ENCODE results near the gene ESRRA. TPM values are rescaled to one million over a fixed set of nuclear protein-coding genes. Genes with fewer than 3 reads are reported as not detected.
A peak's percentile ranks its signal among the peaks of the same experiment; 100 is the strongest.

Gene ESRRA
- total RNA-seq (2011; cell fraction: chromatin; rRNA removed; ENCODE audit: low replicate concordance): 59.5 and 126 TPM in 2 replicates
- total RNA-seq (2011; cell fraction: nucleolus; rRNA removed): 77.2 and 79.9 TPM in 2 replicates
- 58.7 and 66.9 TPM in 2 replicates for total RNA-seq (2011; cell fraction: nucleoplasm; rRNA removed)
- total RNA-seq (2014; rRNA removed) (89.2 and 89.7 TPM in 2 replicates), total RNA-seq (2014; rRNA removed; fragmentation: Illumina TruSeq; extraction: Trizol) (13.8 and 17.3 TPM in 2 replicates), total RNA-seq (2015; rRNA removed; fragmentation: Illumina TruSeq; extraction: Trizol) (30.3 and 31.4 TPM in 2 replicates), total RNA-seq (2021) (76.5 and 84.1 TPM in 2 replicates), polyA plus RNA-seq (2011; rRNA removed) (23.7 and 35.6 TPM in 2 replicates), polyA plus RNA-seq (2014; fragmentation: Illumina TruSeq; extraction: Trizol) (15.3 and 27.6 TPM in 2 replicates), polyA plus RNA-seq (2014; fragmentation: Nextera tagmentation; extraction: Ambion mirVana) (1 to 10 TPM in 1 of 2 experiments, under 1 TPM in 1; 0.27 to 1.0 TPM), polyA plus RNA-seq (2014; rRNA removed) (69.0 and 75.5 TPM in 2 replicates), polyA minus RNA-seq (2011; rRNA and poly(A)+ RNA removed) (12.5 and 13.5 TPM in 2 replicates), Bru-seq, nascent RNA (percentile 84 among the genes with signal in this experiment), BruChase-seq, experiment 1, labeled RNA remaining after a 2-hour chase (percentile 83 among the genes with signal in this experiment), BruChase-seq, experiment 2, labeled RNA remaining after a 6-hour chase (percentile 88 among the genes with signal in this experiment)
- 35.4 and 60.9 TPM in 2 replicates for polyA plus RNA-seq (2011; cell fraction: cytosol; rRNA removed)
- 37.9 and 54.0 TPM in 2 replicates for polyA plus RNA-seq (2011; cell fraction: nucleus; rRNA removed)
- 31.8 and 58.2 TPM in 2 replicates for polyA plus RNA-seq (2012)
- polyA minus RNA-seq (2011; cell fraction: cytosol; rRNA and poly(A)+ RNA removed): 20.4 and 30.5 TPM in 2 replicates
- polyA minus RNA-seq (2011; cell fraction: nucleus; rRNA and poly(A)+ RNA removed): 20.6 and 21.5 TPM in 2 replicates
- long read RNA-seq, experiment 1, transcript ESRRA-202 (7 exons, 2,283 nt): minor isoform, 23 of 476 reads
- long read RNA-seq, experiment 1, transcript ESRRA-201 (7 exons, 2,215 nt): major isoform, 277 of 476 reads
- long read RNA-seq, experiment 1, transcript ESRRA-203 (7 exons, 2,218 nt): minor isoform, 14 of 476 reads
- long read RNA-seq, experiment 1, partial matches to known transcripts: 68 of 476 reads
- long read RNA-seq, experiment 1, other reads (novel, unspliced or antisense): 93 of 476 reads
- long read RNA-seq, experiment 2, transcript ESRRA-201 (7 exons, 2,215 nt): major isoform, 33 of 88 reads
- long read RNA-seq, experiment 2, partial matches to known transcripts: 31 of 88 reads
- long read RNA-seq, experiment 2, other reads (novel, unspliced or antisense): 19 of 88 reads
- long read RNA-seq, experiment 3, partial matches to known transcripts: 2 of 8 reads
- long read RNA-seq, experiment 3, other reads (novel, unspliced or antisense): 4 of 8 reads

- Histone ChIP-seq H3K27me3 (ENCODE audit: control insufficient read depth in 2 of 2, insufficient read depth in 2 of 2, low read length in 2 of 2) (no peaks in the 10 kb centered on the region), H3K4me2 (ENCODE audit: insufficient read depth, low read length) (peak within 1 kb of the TSS; percentile 100), H2AFZ (ENCODE audit: low read depth, low read length) (peak within 1 kb of the TSS; percentile 93), H3K4me3 (peak within 1 kb of the TSS; percentile 93), H3K27ac (ENCODE audit: extremely low read depth, low read depth, low read length) (peak within 1 kb of the TSS; percentile 100), H3K9ac (ENCODE audit: insufficient read depth in 1 of 2, low read depth in 2 of 2, low read length in 2 of 2) (peak within 1 kb of the TSS; percentile 98 to 100), H3K9me3 (replicated peaks; ENCODE audit: control insufficient read depth, insufficient read depth, low read depth, low read length) (no peaks in the 10 kb centered on the region), H4K20me1 (replicated peaks; ENCODE audit: control insufficient read depth, insufficient read depth, low read length) (no peaks in the 10 kb centered on the region; the same call in 1 of the 2 replicates), H3K79me2 (ENCODE audit: control insufficient read depth, insufficient read depth, low read length) (peaks cover 43% of the 10 kb centered on the region), H3K4me1 (replicated peaks in 1 of 2; ENCODE audit: control insufficient read depth in 2 of 2, insufficient read depth in 2 of 2, low read length in 2 of 2) (peaks cover 32 to 46% of the 10 kb centered on the region in 2 experiments), H3K9me1 (ENCODE audit: control insufficient read depth, insufficient read depth, low read length) (peaks cover 5% of the 10 kb centered on the region), H3K36me3 (ENCODE audit: control insufficient read depth, insufficient read depth, low read length) (peaks cover 25% of the 10 kb centered on the region; the same call in 2 of the 3 replicates)
- intact Hi-C loops (cut with micrococcal nuclease): loop anchor here (2.0 to 10.0 kb wide), 4 partner anchors 34 to 470 kb away; partner anchors contain the start of genes FKBP2, MARK2 and PPP1R14B
- DNase-seq (ENCODE audit: extremely low read depth in 1 of 4, low spot score in 3 of 4) (peak; percentile 95 to 99 (median 98)), FAIRE-seq (peak; percentile 96), ATAC-seq (peak; percentile 83)
- in situ Hi-C loops (cut with MboI): no loop called here
- WGBS (ENCODE audit: insufficient coverage, low coverage, missing lambda C conversion rate): 0% methylated on average over 32 of the region's 81 CpGs
- no TSS peak for BruUV-seq (replicated peaks)
- CTCF ChIA-PET (ENCODE audit: low intra/inter-chr PET ratio): interaction anchor here (1.4 kb wide), 1 partner anchor 101 kb away, joined by 10 read pairs; no protein-coding TSS in a partner anchor
- POLR2A ChIA-PET: interaction anchor here (0.5 to 5.8 kb wide), 11 partner anchors 20 to 580 kb away, joined by 3 to 68 read pairs (median 4); partner anchors contain the start of genes BAD, FERMT3 and PPP1R14B
- TF ChIP-seq POLR2G (IDR thresholded peaks at IDR 0.05; ENCODE audit: low read depth, low read length): peak; percentile 78
- peak; percentile 15; the same call in 1 of the 2 replicates for TF ChIP-seq RB1 (IDR thresholded peaks at IDR 0.05; ENCODE audit: low read depth)
- no peak for TF ChIP-seq BRF1 (IDR thresholded peaks at IDR 0.05; ENCODE audit: borderline replicate concordance, extremely low read depth, insufficient read length)
- TF ChIP-seq E2F6 (IDR thresholded peaks at IDR 0.05; ENCODE audit: borderline replicate concordance in 1 of 2, extremely low read depth in 1 of 2, insufficient read depth in 1 of 2, insufficient read length in 1 of 2, low read depth in 1 of 2, low read length in 1 of 2, poor library complexity in 1 of 2, severe bottlenecking in 1 of 2): peak in 1 of 2 experiments; percentile 17
- TF ChIP-seq E2F3 (CRISPR knock-in tag; IDR thresholded peaks at IDR 0.05): no peak
- no peak for TF ChIP-seq JUND (IDR thresholded peaks at IDR 0.05; ENCODE audit: borderline replicate concordance, low read depth, low read length)
- 0 out of 3 replicates have a peak, but pooled peaks have one; percentile 4 for TF ChIP-seq JUND (tag; IDR thresholded peaks at IDR 0.05; ENCODE audit: borderline replicate concordance, low read depth, low read length)
- TF ChIP-seq ZC3H8 (IDR thresholded peaks at IDR 0.05): no peak
- TF ChIP-seq, protein P1, sequence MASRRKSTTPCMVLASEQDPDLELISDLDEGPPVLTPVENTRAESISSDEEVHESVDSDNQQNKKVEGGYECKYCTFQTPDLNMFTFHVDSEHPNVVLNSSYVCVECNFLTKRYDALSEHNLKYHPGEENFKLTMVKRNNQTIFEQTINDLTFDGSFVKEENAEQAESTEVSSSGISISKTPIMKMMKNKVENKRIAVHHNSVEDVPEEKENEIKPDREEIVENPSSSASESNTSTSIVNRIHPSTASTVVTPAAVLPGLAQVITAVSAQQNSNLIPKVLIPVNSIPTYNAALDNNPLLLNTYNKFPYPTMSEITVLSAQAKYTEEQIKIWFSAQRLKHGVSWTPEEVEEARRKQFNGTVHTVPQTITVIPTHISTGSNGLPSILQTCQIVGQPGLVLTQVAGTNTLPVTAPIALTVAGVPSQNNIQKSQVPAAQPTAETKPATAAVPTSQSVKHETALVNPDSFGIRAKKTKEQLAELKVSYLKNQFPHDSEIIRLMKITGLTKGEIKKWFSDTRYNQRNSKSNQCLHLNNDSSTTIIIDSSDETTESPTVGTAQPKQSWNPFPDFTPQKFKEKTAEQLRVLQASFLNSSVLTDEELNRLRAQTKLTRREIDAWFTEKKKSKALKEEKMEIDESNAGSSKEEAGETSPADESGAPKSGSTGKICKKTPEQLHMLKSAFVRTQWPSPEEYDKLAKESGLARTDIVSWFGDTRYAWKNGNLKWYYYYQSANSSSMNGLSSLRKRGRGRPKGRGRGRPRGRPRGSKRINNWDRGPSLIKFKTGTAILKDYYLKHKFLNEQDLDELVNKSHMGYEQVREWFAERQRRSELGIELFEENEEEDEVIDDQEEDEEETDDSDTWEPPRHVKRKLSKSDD (conservative IDR thresholded peaks at IDR 0.05; ENCODE audit: low read length): no peak
- TF ChIP-seq RBM14 (IDR thresholded peaks at IDR 0.05; ENCODE audit: borderline replicate concordance, insufficient read depth, low read depth, low read length): no peak
- no peak for TF ChIP-seq MTA3 (IDR thresholded peaks at IDR 0.05; ENCODE audit: borderline replicate concordance)
These were observed at the start of gene ESRRA for GRCh38 chr11:64305075-64305690. TSS of gene ESRRA (plus strand) at chr11:64305524. CDS start at chr11:64307180, 1,656 bp downstream.
